HK-2 (cell line): ENCODE data around the gene AHNAK.
"Not testable (repeated sequence)": the region's sequence is repeated elsewhere in the genome, so short reads cannot be mapped to it uniquely, and the experiment has no call there.

Experiments
- DNase-seq: peaks from one replicate; pipeline ENCODE4 v3.0.0-alpha.2; 2018; ENCODE audit not compliant: unreplicated experiment

AHNAK gene

DNA sequence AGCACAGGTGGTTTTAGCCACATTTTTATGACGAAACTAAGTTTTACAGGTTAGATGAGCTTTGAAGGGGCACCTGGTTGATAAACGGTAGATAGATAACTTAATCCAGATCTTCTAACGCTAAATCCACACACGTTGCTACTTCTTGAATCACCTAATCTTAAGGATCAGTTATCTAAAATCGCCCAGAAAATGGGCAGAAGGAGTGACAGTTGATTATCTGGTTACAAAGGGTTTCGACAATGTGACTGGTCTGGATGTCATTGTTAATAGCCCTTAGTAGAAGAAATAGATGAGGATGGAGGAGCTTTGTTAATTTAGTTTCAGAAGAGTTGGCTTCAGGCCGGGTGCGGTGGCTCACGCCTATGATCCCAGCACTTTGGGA is 84.1 kb downstream of the AHNAK start:
- DNase-seq, result no peak

- no peak for DNase-seq
These were observed 84.7 kb downstream of the AHNAK start for GRCh38 chr11:62461740-62462507.

- DNase-seq, result no peak
These were observed 87.5 kb downstream of the AHNAK start for GRCh38 chr11:62459080-62459479.

DNA sequence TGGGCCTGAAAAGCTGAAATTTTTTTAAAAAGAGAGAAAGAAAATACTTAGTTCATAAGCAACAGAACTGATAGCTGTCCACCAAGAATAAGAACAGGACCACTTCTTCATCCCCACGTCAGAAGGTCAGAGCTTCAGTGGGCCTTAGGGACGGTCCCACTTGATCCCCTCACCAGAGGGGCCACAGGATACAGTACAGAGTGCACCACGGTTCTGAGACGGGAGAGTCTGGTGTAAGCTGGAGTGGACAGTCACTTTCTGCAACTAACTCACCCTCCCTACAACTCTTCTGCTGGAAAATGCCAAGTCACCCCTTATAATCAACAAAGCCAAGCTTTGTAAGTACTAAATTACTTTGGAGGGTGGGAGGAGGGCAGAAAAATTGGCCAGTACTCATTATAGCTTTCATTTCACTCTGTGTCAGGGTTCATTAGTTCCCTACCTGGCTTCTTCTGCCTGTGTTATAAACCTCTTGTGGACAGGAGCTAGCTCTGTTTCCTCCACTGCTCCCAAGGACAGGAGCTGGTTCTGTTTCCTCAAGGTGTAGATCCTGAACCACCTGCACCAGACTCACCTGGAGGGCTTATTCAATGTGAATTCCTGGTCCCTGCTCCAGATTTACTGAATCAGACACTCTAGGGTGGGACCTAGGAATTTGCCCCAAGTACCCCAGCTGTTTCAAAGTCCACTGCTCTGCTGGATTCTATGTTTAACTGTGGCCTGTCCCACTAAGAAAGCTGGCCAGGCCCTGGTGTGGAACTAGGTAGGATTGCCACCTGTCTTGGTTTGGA is 88.2 kb downstream of the AHNAK start:
- no peak for DNase-seq

GRCh38 chr11:62457478-62457877 is 89.1 kb downstream of the AHNAK start:
- DNase-seq, result no peak

DNA sequence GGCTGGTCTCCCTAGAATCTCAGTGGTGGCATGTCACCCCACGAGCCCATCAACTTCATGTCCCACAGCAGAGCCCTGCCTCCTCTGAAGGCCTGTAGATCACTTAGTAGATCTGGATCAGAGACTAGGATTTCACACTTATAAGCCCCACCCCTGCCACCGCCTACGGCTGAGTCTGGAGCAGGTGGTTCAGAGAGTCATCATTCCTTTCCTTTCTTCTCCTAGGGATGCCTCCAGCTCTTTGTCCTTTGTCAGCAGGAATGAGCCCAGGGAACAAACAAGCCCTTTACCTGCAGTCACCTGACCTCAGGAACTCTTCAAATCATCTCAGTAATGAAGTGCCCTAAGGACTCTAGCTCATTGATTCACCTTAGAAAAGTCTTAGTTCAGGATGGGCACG is 90.0 kb downstream of the AHNAK start:
- no peak for DNase-seq

DNA sequence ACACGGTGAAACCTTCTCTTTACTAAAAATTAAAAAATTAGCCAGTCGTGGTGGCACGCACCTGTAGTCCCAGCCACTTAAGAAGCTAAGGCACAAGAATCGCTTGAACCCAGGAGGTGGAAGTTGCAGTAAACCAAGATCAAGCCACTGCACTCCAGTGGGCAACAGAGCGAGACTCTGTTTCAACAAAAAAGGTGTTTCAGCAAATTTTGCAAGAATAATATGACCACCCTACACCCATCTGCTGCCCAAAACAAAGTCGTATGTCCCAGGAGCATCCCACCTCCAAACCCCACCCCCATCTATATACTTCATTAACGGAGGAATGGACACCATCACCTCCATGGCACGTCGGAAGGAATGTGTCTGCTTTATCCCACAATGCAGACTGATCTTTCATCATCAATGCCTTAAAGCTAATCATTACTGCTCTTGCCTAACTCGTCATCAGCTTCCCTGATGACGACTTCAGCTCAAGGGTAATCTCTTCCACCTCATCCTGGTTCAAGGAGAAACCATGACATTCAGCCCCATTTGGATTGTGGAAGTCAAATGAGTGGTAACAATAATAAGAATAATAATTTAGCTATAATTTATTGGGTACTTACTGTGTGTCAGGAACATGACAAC is 93.7 kb downstream of the AHNAK start:
- DNase-seq, result no peak

GRCh38 chr11:62452261-62452660 is 94.3 kb downstream of the AHNAK start:
- no peak for DNase-seq

DNA sequence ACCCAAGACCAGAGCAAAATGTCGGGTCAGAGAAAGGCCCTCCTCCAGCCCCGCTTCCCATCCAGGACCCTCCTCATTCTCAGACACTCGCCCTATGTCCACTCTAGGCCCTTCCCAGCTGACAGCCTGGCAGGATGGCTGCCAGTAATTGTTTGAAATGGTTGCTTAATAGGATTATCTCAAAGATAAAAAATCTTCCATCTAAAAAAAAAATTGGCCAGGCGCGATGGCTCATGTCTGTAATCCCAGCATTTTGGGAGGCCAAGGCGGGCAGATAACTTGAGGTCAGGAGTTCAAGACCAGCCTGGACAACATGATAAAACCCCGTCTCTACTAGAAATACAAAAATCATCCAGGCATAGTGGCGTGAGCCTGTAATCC is 95.4 kb downstream of the AHNAK start:
- no peak for DNase-seq

- DNase-seq, result no peak
These were observed 95.9 kb downstream of the AHNAK start for GRCh38 chr11:62450543-62451240.

DNA sequence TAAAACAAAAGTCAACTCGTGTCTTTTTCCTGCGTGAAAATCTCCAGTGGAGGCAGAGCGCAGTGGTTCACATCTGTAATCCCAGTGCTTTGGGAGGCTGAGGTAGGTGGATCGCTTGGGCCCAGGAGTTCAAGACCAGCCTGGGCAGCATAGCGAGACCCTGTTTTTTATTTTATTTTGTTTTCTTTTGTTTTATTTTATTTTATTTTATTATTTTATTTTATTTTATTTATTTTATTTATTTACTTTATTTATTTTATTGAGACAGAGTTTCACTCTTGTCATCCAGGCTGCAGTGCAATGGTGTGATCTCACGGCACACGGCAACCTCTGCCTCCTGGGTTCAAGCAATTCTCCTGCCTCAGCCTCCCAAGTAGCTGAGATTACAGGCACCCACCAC is 96.7 kb downstream of the AHNAK start:
- not testable (repeated sequence) for DNase-seq

GRCh38 chr11:62449451-62449851 is 97.2 kb downstream of the AHNAK start:
- no peak for DNase-seq

DNA sequence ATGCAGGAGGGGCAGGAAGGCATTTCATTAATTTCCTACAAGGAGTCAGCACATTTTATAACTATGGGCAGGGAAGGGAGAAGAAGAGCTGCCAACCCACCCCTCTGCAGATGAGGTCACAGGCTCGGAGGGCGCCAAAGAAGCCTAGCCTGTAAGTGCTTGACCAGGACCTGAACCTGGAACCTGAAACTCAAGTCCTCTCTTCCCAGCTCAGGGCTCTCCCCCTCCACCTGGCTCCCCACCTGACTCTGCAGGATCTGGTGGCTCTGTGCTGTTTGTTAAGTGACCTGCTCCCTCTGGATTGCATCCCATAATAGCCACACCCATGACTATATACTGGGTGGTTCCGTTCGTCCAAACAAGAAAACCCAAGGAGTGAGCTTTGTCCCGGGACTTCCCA is 100.5 kb downstream of the AHNAK start:
- DNase-seq, result no peak

- DNase-seq, result no peak
These were observed 101.3 kb downstream of the AHNAK start for GRCh38 chr11:62445314-62445740.

DNA sequence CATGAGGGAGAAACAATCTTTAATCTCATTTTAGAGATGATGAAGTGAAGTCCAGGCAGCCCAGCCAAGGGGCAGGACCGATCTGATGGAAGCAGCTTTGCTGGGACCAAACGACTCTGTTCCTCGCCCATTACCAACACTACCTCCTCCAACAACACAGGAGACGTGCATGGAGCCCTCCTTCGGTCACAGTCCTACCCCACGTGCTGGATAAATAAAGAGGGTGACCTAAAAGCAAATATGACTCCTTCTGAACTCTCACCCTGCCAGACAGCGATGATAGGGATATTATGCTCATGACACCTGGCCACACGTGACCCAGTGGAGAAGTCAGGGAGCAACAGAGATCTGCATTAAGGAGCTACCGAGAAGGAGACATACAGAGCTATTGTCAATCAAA is 101.8 kb downstream of the AHNAK start:
- no peak for DNase-seq

- no peak for DNase-seq
These were observed 102.3 kb downstream of the AHNAK start for GRCh38 chr11:62444236-62444833.

DNA sequence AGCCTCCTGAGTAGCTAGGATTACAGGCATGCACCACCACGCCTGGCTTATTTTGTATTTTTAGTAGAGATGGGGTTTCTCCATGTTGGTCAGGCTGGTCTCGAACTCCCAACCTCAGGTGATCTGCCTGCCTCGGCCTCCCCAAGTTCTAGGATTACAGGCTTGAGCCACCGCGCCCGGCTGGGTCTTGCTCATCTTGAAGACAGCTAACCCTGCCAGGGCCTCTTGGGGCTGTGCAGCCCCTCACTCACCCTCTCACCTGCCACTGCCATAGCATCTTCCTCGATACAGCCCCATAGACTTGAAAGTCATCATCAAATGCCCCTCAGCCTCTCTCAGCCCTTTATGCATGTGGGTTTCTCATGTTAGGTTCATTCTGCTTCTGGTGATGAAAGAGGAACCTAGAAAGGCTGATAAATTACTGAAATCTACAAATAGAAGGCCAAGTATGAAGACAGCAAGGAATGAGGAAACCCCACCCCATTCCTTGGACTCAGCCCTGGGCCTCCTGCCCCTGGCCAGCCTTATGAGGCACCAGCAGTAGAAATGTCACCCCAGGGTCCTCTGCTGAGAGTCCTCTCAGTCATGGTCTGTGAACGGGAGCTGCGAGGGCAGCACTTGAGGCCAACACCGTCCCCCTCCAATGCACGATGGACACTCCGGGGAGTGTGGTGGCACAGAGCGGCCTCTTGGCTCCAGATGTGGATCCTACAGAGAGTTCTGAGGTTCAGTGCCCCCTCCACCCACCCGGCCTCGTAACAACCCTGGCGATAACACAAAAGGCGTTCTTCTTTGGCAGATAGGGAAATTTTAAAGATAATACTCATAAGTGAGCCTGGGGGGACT is 103.0 kb downstream of the AHNAK start:
- no peak for DNase-seq

- DNase-seq, result no peak
These were observed 106.6 kb downstream of the AHNAK start for GRCh38 chr11:62439785-62440602.

- no peak for DNase-seq
These were observed 108.0 kb downstream of the AHNAK start for GRCh38 chr11:62438641-62439040.

DNA sequence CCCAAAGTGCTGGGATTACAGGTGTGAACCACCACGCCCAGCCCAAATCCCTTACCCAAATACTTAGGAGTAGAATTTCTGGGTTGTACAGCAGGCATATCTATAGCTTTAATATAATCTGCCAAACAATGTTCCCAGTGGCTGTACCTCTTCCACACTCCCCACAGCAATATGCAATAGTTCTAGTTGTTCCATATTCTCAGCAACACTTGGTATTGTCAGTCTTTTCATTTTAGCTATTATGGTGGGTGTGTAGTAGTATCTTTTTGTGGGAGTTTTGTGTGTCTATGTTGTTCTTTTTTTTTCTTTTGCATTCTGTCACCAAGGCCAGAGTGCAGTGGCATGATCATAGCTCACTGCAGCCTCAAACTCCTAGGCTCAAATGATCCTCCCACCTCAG is 109.0 kb downstream of the AHNAK start:
- DNase-seq, result no peak
